ENCODE results near the gene CUX1.
A peak's percentile ranks its signal among the peaks of the same experiment; 100 is the strongest.
"Not testable (repeated sequence)": the region's sequence is repeated elsewhere in the genome, so short reads cannot be mapped to it uniquely, and the experiment has no call there.

Gene CUX1

DNA sequence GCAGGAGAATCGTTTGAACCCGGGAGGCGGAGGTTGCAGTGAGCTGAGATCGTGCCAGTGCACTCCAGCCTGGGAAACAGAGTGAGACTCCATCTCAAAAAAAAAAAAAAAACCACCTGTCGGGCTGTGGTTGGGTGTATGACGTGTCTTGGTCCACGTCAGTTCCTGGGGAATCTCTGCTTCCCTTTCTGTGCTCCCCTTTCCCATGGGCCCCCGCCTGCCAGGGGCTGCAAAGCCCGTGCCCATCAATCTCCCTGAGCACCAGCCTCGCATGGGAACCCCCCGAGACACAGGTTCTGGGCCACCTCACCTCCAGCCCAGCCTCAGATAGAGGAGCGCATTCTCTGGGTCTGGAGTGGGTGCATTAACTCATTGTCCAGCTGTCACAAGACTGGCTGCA, 467.0 kb downstream of the CUX1 start:
- DNase-seq = no peak

DNA sequence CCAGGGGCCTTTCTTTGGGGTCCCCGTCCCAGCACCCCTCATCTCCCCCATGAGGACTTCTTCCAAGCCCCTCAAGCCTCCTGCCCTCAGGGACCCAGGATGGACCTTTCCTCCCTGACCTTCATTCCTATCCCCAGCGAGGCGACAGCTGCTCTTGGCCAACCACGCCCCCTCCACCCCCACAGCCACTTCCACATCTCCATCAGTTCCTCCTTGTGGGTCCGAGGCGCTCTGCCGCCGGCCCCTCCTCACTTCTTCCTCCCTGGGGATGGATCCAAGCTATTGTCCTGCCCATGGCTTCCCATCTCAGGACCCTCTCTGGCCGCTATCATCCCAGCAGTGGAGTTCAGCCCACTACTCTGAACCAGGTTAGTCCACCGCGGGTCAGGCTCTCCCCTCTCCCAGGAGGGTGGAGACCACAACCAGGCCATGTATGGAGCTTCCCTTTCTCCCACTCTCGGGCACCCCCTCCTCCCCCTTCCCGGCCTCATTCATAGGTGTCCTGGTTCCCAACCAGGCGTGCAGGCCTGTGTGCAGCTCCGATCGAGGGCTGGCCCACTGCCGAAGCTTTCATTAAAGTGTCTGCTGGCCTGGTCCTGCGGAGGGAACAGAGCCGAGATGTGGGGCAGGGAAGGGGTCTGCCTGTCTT, 467.6 kb downstream of the CUX1 start:
- no peak for DNase-seq

DNA sequence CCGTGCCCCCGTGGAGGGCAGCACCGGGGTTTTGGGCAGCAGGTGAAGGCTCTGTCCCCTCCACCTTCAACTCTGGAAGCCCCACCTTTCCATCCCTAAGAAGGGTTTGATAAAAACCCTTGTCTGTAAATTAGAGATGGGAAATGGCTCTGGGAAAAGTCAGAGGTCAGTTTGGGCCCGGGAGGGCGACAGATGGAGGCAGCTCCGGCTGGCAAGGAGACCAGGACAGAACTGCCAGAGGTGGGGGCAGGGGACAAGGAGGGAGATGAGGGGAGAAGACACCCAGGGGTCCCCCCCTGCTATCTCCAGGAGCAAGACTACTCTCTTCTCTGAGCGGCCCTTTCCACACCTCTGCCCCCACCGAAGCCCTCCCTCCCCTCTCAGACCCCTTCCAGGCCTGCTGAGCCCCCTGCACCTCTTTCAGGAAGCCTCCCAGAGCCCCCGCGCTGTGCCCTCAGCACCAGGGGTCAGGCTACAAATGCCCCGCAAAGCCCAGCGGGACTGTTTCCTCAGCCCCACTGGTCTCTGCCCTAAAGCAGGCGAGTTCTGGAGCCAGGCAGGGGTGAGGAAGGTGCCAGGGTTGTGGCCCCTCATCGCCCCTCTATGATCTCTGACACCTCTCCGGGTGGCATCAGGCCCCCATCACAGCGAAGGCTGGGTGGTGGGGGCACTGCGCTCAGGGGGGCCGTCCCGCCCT, 468.3 kb downstream of the CUX1 start:
- no peak for DNase-seq

DNA sequence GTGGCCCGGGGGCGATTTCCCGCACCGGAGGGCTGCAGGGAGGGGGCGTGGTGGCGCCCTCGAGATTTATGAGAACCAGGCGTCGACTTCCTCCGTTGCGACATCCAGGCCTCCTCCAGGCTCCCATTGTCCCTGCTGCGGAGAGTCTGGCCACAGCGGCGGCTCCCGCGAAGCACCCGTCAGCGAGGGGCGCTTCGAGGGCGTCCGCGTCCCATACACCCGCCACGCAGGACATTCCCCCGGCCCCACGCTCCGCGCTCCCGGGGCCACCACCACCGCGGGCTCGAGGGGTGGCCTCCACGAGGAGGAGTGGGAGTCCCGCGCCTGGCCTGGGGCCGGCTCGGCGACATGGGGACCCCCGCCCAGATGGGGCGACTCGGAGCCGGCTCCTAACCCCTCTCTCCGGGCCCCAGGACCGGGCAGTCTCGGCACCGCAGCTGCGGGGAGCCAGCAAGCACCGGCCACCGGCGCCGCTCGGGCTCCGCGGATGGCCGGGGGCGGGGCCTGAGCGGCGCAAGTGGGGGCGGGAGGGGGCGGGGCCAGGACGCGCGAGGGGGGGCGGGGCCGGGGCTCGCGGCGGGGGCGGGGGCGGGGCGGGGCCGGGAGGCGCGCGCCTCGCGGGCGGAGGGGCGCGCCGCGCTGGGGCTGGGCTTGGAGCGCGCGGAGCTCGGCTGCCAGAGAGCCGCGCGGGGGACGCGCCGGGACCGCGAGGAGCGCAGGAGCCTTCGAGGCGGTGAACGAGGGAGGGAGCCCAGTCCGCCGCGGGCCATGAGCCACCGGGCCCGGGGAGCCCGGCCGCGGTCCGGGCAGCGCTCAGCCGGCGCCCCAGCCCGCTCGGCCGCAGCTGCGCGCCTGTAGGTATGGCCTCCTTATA, 469.0 kb downstream of the CUX1 start, which contains the start of gene SH2B2:
SH2B2 (plus strand) TSS at position 632 of the 874 bp plus-strand sequence. CDS start 13,683 bp downstream, outside the sequence.
- peak; percentile 43 for DNase-seq

DNA sequence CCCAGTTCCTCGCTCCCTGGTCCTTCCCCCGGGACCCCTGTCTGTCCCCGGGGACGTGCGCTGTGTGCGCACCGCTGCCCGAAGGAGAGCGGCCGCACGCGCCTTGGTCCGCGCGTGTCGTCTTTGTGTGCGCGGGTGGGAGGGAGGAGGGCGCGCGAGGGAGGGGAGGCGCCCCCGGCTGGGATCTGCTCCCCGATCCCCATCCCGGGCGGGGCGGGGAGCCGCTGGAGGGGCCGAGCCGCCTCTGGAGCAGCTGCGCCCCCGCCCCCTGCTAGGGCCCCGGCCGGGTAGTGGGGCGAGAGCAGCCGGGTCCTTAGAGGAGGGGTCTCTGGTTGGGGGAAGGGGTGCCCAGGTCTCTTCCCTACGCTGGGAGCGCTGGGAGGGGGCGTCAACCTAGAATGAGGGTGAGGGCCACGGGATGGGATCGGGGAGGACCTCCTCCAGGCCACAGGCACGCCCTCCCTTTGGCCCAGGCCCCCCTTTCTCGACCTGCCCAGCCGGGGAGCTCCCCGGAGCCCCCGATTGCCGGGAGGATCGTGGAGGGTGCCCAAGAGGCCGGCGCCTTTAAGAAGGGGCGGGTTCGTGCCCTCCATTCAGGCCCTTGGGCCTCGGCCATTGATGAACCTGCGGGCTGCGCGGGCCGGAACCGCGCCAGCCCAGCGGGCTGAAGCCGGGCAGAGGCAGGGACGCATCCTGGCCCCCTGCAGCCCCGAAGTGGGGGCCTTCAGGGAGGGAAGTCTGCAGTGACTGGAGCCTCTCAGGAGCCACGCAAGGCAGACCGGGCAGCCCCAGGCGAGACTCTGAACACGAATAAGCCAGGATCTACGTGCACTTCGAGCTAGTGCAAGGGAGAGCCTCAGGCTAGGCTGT, 469.9 kb downstream of the CUX1 start:
- DNase-seq = no peak

DNA sequence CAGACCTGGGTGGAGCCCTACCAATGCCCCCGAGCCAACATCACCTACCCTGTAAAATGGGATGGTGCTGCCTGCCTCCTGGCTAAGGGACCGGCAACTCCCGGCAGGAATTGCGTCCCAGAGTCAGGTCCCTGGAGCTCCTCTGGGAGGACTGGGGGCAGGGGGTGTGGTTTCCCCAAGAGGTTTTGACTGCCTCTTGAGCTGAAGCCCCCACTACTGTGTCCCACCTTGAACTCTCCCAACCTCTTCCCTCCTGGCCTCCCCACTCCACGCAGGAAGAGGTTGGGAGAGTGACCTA, 470.5 kb downstream of the CUX1 start:
- no peak for DNase-seq

DNA sequence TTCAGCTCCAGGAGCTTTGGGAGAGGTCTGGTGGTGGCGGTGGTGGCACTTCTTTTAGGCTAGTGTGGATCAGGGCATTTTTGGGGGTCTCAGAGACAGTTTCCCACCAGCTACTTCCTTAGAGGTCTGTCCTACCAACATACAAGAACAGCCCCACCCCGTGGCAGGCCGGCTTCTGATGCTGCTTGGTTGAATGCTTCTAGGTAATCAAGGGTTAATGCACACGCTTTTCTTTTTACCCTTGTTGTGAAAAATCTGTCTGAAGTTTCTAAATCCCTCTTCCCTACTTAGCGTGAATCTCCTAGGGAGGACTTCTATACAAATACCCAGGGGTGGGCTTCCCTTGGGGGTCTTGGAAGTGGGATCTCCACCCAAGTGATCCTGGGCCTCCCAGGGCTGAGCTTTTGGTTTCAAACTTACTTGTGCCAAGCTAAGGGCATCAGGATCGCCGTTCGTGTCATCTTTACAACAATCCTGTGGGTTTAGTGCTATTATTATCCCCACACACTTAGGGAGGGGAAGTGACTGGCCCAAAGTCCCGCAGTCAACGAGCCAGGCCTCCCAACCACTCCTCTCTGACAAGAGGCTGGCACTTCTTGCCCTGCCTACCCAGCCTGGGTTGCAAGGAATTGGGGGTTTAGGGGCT, 471.0 kb downstream of the CUX1 start:
- no peak for DNase-seq

DNA sequence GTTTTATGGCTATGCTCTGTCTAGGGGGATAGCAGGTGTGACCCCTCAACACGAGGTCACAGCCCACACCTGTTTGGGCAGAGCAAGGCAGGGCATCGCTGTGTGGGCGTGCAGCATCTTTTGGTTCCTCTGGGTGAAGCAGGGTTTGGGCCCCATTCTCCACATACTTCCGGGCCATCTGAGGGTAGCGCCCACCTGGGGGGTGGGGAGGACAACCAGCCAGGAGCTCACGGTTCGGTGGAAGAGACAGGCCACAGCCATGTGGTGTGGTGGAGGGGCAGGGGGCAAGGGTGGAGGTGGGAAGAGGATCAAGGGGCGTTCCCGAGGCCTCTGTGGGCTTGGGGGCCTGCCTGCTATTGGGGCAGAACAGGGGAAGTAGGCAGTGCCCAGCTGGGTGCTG, 471.6 kb downstream of the CUX1 start:
- DNase-seq = no peak

DNA sequence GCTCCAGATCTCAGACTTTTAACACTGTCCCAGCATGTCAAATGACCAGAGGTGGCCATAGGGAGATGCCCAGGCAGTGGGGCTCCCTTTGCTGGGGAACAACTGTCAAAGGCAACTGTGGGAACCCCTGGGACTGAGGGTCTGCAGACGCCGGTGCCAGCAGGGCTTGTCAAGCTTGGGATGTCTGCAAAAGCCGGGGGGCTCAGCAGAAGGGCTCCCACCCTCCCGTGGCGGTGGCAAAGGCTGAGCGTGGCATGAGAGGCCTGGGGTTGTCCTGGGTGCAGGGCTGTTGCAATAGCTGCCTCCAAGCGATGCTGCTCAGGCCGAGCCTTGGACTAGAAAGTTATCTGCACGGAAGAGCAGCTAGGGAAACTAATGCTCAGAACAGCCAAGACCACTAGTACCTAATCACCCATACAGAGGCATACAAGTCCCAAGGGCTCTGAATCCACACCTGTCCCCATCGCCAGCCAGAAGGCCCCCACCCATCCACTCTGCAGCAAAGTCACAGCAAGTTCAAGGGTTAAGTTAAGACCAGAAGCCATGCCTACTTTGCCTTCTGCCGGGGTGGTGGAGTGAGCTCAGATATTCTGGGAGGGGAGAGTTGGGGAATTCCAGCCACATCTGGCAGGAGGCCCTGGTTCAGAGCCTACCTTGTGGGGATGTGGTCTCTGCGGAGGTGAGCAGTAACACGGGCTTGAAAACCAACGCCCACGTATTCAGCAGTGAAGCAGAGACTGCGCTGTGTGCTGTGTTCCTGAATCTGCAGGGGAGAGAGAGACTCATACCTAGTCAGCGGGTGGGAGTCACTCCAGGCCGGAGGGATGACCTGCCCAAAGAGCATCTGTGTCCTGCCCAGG, 473.9 kb downstream of the CUX1 start:
- peak; percentile 25 for DNase-seq

DNA sequence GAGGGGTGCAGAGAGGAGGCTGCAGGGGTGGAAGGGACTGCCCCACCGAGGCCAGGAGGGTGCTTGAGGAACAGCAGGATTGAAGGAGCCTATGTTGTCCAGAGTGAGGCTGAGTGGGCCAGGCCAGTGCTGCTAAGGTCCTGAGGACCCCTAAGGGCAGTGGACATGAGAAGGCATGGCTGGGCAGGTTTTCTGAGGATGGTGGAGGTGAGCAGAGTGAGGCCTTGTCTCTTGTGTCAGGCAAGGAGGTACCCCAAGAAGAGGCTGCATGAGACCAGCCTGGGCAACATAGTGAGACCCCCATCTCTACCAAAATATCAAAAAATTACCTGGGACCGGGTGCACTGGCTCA, 474.5 kb downstream of the CUX1 start:
- no peak for DNase-seq

DNA sequence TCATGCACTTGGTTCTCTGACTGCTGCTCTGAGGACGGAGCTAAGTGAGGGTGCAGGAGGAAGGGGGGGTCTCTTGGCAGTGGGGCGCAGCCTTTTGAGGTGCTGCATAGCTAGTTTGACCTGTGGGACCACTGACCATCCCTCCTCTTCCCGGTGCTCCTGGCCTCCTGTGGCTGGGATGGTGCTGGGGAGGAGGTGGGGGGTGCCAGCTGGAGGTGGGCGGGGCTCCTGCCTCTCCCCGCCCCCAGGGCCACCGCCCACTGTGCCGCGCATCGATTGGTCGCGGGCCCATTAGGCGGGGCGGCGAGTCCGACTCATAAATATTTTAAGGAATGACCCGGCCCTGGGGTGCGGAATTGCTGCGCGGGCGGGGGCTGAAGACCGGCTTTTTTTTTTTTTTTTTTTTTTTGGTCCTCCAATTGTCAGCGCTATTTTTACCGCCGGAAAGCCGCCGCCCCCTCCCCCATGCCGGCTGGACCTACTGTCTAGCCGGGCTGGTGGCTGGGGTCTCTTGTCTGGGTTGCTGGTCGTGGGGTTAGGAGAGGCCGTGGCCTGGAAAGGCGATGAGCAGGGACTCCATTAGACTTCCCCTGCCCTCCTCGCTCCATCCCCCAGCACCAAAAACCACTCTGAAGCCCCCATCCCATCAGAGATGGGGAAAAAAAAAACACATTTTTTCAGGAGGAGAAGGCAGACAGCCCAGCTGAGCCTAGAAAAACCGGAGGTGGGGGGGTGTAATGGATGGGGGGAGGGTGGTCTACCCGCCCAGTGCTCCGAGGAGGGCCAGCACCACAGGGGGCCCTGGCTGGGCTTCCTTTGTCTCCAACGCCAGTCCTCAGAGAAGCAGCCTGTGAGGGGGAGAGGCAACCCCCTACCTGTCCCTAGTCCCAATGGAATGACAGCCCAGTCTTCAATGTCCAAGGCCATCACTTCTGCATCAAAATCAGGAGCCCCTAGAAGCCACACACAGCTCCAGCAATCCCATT, 475.7 kb downstream of the CUX1 start:
- DNase-seq = no peak

DNA sequence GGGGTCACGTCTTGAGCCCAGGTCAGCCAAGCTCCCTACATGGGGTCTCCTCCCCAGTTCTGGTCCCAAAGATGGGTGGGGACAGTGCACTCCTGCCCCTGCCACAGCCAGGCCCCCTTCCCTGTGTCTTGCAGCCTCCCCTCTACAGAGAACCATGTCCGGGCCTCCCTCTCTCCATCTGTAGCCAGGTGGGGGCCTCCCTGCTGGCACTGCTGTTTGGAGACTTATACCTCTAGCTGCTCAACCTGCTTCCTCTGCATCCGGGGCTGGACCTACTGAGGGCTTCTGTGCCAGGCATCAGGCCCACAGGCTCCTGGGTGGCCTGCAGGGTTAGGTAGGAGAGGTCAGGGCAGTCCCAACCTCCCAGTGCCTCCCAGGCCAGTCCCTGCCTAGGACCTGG, 477.2 kb downstream of the CUX1 start:
- no peak for DNase-seq

DNA sequence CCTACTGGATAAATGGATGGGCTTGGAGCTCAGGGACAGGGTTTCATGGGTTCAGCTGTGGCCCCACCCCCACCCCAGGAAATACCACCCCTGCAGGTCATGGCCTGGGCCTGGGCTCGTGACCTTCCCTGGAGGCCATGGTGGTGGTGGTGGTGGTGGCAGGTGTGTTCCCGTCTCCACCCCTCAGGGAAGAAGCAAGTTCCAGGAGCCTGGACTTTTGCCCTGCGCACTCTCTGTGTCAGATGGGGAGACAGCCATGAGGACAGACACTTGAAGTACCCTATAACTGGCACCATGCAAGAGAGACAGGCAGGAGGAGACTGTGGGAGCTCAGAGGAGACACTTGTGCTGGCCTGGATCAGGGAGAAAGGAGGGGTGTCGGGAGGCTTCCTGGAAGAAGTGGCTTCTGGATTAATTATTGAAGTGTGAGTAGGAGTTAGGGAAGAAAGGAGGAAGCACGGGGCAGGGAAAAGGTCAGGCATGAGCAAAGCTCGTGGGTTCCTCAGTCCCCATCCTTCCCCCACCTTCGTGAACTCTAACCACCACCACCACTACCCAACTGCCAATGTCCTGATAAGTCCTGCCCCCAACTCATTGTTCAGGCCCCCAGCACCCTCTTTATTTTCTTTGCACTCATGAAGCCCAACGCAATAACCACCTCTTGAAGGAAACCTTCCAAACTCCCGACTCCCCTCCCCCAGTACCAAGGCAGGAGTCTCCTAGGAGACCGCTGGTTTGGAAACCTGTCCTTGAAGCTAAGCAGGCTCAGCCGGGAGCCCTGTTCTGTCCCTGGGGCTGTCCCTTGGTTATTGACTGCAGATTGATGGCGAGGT, 478.1 kb downstream of the CUX1 start:
- DNase-seq = no peak

DNA sequence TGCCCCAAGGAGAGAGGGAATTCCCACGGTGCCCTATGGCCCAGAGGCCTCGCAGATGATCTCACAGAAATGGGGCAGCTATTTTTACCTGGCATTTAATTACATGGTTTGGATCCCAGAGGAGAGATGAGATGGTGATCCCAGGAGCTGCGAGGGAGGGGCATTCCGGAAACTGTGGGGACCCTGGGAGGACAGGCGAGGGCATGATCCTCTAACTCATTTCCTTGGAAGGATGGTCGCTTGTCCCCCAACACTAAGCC, 478.7 kb downstream of the CUX1 start:
- DNase-seq = no peak

DNA sequence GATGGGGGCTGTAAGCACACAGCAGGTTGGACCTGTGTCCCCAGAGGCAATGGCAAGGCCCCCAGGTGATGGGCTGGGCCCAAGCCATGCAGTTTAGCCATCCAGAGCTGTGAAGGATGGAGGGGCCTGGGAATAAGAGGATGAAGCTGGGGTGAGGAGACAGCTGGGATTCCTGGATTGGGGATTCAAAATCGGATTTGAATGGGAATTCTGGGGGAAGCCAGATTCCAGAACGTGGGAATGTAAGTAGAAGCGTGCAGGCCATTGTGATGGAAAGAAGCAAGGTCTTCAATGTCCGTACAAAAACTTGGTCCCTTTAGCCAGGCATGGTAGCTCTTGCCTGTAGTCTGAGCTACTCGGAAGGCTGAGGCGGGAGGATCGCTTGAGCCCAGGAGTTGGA, 479.1 kb downstream of the CUX1 start:
- no peak for DNase-seq

DNA sequence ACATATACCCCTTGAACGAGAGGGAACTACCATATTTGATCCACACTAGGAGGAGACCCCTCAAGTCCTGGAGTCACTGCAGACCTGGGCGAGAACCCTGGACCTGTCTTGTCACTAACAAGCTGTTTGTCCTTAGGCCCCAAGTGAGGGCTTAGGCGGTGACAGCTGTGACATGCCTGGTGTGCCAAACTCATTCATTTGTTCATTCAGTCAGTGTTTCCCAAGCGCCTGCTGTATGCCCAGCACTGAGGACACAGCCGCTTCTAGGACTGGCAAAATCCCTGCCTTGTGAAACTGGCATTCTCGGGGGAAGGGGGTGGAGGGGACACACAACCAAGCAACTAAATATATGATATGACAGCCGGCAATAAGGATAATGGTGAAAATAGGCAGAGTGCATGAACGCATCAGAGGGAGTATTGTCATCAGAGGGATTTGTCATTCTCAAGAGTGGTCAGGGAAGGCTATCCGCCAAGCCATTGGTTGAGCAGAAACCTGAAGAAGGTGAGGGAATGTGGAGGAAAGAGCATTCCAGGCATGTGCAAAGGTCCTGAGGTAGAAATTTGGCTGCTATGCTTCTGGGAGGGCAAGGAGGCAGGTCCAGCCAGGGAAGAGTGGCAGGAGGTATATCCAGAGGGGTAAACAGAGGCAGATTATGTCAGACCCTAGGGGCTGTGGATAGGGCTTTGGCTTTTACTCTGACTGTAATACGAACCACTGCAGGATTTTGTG, 480.2 kb downstream of the CUX1 start:
- no peak for DNase-seq

DNA sequence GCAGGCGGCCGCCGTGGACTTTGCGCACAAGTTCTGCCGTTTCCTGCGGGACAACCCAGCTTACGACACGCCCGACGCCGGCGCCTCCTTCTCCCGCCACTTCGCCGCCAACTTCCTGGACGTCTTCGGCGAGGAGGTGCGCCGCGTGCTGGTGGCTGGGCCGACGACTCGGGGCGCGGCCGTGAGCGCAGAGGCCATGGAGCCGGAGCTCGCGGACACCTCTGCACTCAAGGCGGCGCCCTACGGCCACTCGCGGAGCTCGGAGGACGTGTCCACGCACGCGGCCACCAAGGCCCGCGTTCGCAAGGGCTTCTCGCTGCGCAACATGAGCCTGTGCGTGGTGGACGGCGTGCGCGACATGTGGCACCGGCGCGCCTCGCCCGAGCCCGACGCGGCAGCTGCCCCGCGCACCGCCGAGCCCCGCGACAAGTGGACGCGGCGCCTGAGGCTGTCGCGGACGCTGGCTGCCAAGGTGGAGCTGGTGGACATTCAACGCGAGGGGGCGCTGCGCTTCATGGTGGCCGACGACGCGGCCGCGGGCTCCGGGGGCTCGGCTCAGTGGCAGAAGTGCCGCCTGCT, 483.3 kb downstream of the CUX1 start:
- no peak for DNase-seq

DNA sequence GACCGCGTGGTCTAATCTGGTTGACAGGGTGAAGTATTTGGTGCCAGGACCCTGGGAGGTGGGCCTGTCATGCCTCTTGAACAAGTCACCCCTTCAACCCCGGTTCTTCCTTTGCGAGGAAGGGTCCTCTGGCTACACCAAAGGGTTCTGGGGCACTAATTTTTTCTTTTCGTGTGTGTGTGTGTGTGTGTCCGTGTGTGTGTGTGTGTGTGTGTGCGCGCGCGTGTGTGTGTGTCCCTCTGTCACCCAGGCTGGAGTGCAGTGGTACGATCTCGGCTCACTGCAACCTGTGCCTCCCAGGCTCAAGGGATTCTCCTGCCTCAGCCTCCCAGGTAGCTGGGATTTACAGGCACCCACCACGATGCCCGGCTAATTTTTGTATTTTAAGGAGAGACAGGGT, 483.9 kb downstream of the CUX1 start:
- DNase-seq = not testable (repeated sequence)

DNA sequence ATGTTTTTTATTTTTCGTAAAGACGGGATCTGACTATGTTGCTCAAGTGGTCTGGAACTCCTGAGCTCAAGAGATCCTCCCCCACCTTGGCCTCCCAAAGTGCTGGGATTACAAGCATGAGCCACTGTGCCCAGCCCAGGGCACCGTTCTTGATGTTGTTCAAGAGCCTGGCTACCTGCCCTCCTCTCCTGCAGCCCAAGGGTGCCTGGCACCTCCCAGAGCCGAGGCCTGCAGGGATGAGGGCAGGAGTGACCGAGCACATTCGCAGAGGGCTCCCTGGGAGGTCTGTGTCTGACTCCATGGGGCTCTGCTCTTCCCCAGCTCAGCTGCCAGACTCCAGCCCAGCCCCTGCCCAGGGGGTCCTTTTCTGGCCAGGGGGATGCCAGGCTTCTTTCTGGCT, 484.6 kb downstream of the CUX1 start:
- DNase-seq = no peak

Measured in activated naive CD4-positive, alpha-beta T cell treated with anti-CD3 and anti-CD28 coated beads, Interleukin-2, amount 50 U/mL, for 16 hours (primary cell).